WERI-Rb-1 (cell line): Measurements from ENCODE around the gene CD63.
A peak's percentile ranks its signal among the peaks of the same experiment; 100 is the strongest.

ENCODE experiments used
- DNase-seq: peaks from one replicate; pipeline ENCODE4 v3.0.0-alpha.2; 2020
- H3K27ac ChIP-seq: fragments of 250-450 bp; sonication (Bioruptor Pico); 2 replicates; pipeline ENCODE4 v1.5.1; 2020; ENCODE audit warnings: mild to moderate bottlenecking, moderate library complexity
- H3K27me3 ChIP-seq: fragments of 250-450 bp; sonication (Bioruptor Pico); 2 replicates; pipeline ENCODE4 v1.5.1; 2021; ENCODE audit warnings: mild to moderate bottlenecking, low read depth, moderate library complexity; ENCODE audit not compliant: insufficient read depth, severe bottlenecking
- H3K36me3 ChIP-seq: fragments of 250-450 bp; sonication (Bioruptor Pico); 2 replicates; pipeline ENCODE4 v1.5.1; 2020; ENCODE audit warnings: mild to moderate bottlenecking, moderate library complexity
- H3K4me3 ChIP-seq: 2 replicates; pipeline ENCODE4 v1.5.1; 2011; ENCODE audit warnings: low read depth, mild to moderate bottlenecking, control low read depth, low read length
- H3K9me3 ChIP-seq: fragments of 250-450 bp; sonication (Bioruptor Pico); 2 replicates; pipeline ENCODE4 v1.5.1; 2021; ENCODE audit warnings: mild to moderate bottlenecking, moderate library complexity; ENCODE audit not compliant: severe bottlenecking
- TF ChIP-seq, protein P1 (sequence below): IDR thresholded peaks from 2 replicates; pipeline ENCODE4 v1.5.1; 2011; ENCODE audit warnings: low read depth, mild to moderate bottlenecking, control low read depth, inconsistent platforms, low read length

The CD63 gene

GRCh38 chr12:55707219-55707671 is 21.6 kb downstream of the CD63 start:
- Histone ChIP-seq H3K4me3 (peak overlapping the region; percentile 72), H3K36me3 (no peaks in the 10 kb centered on the region), H3K9me3 (no peaks in the 10 kb centered on the region), H3K27me3 (no peaks in the 10 kb centered on the region), H3K27ac (peak overlapping the region; percentile 47; the same call in 1 of the 2 replicates)
- TF ChIP-seq, protein P1, sequence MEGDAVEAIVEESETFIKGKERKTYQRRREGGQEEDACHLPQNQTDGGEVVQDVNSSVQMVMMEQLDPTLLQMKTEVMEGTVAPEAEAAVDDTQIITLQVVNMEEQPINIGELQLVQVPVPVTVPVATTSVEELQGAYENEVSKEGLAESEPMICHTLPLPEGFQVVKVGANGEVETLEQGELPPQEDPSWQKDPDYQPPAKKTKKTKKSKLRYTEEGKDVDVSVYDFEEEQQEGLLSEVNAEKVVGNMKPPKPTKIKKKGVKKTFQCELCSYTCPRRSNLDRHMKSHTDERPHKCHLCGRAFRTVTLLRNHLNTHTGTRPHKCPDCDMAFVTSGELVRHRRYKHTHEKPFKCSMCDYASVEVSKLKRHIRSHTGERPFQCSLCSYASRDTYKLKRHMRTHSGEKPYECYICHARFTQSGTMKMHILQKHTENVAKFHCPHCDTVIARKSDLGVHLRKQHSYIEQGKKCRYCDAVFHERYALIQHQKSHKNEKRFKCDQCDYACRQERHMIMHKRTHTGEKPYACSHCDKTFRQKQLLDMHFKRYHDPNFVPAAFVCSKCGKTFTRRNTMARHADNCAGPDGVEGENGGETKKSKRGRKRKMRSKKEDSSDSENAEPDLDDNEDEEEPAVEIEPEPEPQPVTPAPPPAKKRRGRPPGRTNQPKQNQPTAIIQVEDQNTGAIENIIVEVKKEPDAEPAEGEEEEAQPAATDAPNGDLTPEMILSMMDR = no peak
- DNase-seq = no peak

- Histone ChIP-seq H3K27ac (no peak overlapping the region), H3K4me3 (peak overlapping the region; percentile 72), H3K9me3 (no peaks in the 10 kb centered on the region), H3K36me3 (no peaks in the 10 kb centered on the region), H3K27me3 (no peaks in the 10 kb centered on the region)
- TF ChIP-seq, protein P1 = no peak
- DNase-seq = no peak
Observed at GRCh38 chr12:55706568-55707218, 22.1 kb downstream of the CD63 start.

- DNase-seq = peak; percentile 50
- Histone ChIP-seq H3K27ac (no peak overlapping the region), H3K4me3 (no peak overlapping the region), H3K36me3 (no peaks in the 10 kb centered on the region), H3K27me3 (no peaks in the 10 kb centered on the region), H3K9me3 (no peaks in the 10 kb centered on the region)
- TF ChIP-seq, protein P1 = peak; percentile 65
Observed at GRCh38 chr12:55705782-55706402, 22.9 kb downstream of the CD63 start.

DNA sequence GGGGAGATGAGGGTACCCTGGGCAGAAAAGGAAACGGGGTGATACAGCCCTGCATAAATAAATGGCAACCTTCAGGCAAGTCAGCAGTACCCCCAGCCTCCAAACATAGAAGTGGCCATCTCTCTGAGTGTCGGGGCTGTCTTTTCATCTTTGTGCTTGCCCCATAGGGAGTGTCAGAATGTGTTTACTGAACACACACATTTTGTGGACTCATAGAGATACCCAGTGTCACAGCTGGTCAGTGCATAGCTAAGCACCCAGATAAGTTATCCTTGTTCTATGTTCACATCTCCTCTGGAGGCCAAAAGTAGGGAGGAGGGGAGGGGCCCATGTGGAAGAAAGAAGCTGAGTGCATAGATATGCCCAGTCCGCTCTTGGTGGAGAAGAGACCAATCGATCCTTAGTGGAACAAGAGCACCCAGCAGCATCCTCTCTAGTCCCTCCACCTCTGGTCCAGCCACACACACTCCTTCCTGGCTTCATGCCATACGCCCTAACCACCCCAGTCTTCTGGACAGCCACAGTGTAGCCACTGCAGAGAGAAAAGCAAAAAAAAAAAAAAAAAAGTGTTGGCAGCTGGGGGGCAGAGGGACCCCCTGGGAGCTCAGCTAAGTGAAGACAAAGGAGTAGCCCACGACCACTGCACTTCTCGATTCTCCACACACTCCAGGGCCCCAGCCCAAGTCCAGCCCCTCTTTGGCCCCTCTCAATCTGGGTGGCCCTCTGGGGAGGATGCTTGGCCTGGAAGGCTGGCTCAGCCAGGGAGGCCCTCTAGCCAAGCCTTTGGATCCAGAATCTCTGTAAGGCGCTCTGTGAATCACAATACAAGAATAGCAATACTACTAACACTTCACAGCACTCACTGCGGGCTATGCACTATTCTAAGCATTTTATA is 23.7 kb downstream of the CD63 start:
- Histone ChIP-seq H3K27ac (no peak overlapping the region), H3K36me3 (no peaks in the 10 kb centered on the region), H3K9me3 (no peaks in the 10 kb centered on the region), H3K27me3 (no peaks in the 10 kb centered on the region), H3K4me3 (no peak overlapping the region)
- DNase-seq = no peak
- TF ChIP-seq, protein P1 = no peak

DNA sequence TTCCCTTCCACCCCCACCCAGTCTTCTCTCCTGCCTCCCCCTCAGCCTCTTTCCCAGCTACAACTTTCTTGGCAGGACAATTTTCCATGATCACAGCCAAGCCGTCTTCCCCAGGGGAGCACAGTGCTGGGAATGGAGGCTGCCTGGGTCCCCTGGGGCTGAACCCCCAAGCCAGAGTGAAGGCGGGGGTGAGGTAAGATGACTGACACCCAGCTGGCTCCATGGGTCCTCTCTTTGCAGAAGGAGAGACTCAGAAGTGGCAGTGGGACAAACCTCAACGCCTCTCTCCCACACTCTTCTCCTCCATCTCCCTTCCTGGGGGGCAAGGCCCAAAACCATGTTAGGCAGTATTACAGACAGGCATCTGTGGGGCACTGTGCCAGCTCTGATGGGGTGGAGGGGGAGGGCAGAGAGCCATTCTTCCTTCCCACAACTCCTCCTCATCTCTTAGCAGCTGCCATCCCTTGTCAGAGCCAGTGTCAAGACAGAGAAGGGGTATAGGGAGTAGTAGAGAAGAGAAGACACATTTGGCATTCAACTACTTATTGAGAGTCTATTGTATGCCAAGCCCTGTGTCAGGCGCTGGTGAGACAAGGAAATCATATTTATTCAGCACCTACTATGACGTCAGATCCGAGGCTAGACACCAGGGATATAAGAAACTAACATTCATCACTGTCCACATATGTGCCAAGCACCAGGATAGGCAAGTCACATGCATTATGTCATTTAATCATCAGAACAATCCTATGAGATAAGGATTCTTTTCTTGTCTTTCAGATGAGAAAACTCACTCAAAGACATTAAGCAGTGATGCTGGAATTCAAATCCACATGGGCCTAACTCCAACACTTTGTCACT is 24.7 kb downstream of the CD63 start:
- Histone ChIP-seq H3K27me3 (no peaks in the 10 kb centered on the region), H3K4me3 (no peak overlapping the region), H3K9me3 (no peaks in the 10 kb centered on the region), H3K36me3 (no peaks in the 10 kb centered on the region), H3K27ac (no peak overlapping the region)
- TF ChIP-seq, protein P1 = no peak
- DNase-seq = no peak
